Measurements from ENCODE around the gene ACE. TPM values are rescaled to one million over a fixed set of nuclear protein-coding genes. Genes with fewer than 3 reads are reported as not detected.

ACE gene
- total RNA-seq, 1 experiment from 2014 or later = 9.1 TPM

- Histone ChIP-seq H3K36me3 (ENCODE audit: low read depth, low read length) (peaks cover 8% of the 10 kb centered on the region), H4K20me1 (ENCODE audit: low read length) (no peaks in the 10 kb centered on the region), H3K9ac (ENCODE audit: low read length) (no peak overlapping the region), H3K4me2 (ENCODE audit: low read length) (no peak overlapping the region), H3K27me3 (ENCODE audit: low read length) (no peaks in the 10 kb centered on the region), H3K9me2 (replicated peaks; ENCODE audit: low read length) (no peaks in the 10 kb centered on the region), H3K4me3 (ENCODE audit: low read length) (no peak overlapping the region), H2AFZ (ENCODE audit: low read length) (no peak overlapping the region), H3K9me3 (ENCODE audit: low read length) (no peaks in the 10 kb centered on the region), H3K4me1 (ENCODE audit: insufficient read depth, low read length) (peaks cover 62% of the 10 kb centered on the region), H3K79me2 (ENCODE audit: low read length) (peaks cover 5% of the 10 kb centered on the region; the same call in 1 of the 2 replicates), H3K27ac (ENCODE audit: low read length) (no peak overlapping the region), H3F3A (ENCODE audit: low read length, unreplicated experiment) (peaks cover 14% of the 10 kb centered on the region)
- no peak for DNase-seq
- no TSS peak for BruUV-seq (replicated peaks)
- ATAC-seq = no peak
- ChIA-PET CTCF (no interaction called here), POLR2A (ENCODE audit: unreplicated experiment) (no interaction called here)
- no peak for TF ChIP-seq CTCF (conservative IDR thresholded peaks at IDR 0.05; ENCODE audit: low read depth, low read length)
- TF ChIP-seq EZH2phosphoT487 (IDR thresholded peaks at IDR 0.05; ENCODE audit: borderline replicate concordance, low read length) = no peak
- TF ChIP-seq EZH2 (IDR thresholded peaks at IDR 0.05; ENCODE audit: low read length, unreplicated experiment) = no peak
- intact Hi-C loops (cut with micrococcal nuclease) = loop anchor here (10.0 kb wide), 1 partner anchor 345 kb away; the partner anchor contains the start of genes CCDC47 and DDX42
These were observed 46.6 kb upstream of the ACE start for GRCh38 chr17:63430223-63430622.

- Histone ChIP-seq H3K27me3 (ENCODE audit: low read length) (no peaks in the 10 kb centered on the region), H3F3A (ENCODE audit: low read length, unreplicated experiment) (peaks cover 14% of the 10 kb centered on the region), H3K4me3 (ENCODE audit: low read length) (peak overlapping the region; percentile 17; the same call in 1 of the 2 replicates), H3K9ac (ENCODE audit: low read length) (peak overlapping the region; percentile 79), H3K9me2 (replicated peaks; ENCODE audit: low read length) (no peaks in the 10 kb centered on the region), H2AFZ (ENCODE audit: low read length) (no peak overlapping the region), H3K4me1 (ENCODE audit: insufficient read depth, low read length) (peaks cover 76% of the 10 kb centered on the region), H3K79me2 (ENCODE audit: low read length) (peaks cover 8% of the 10 kb centered on the region), H3K36me3 (ENCODE audit: low read depth, low read length) (peaks cover 8% of the 10 kb centered on the region), H3K27ac (ENCODE audit: low read length) (peak overlapping the region; percentile 97), H4K20me1 (ENCODE audit: low read length) (no peaks in the 10 kb centered on the region), H3K4me2 (ENCODE audit: low read length) (peak overlapping the region; percentile 74), H3K9me3 (ENCODE audit: low read length) (no peaks in the 10 kb centered on the region)
- no peak for ATAC-seq
- intact Hi-C loops (cut with micrococcal nuclease) = loop anchor here (10.0 kb wide), 1 partner anchor 343 kb away; the partner anchor contains the start of genes CCDC47 and DDX42
- POLR2A ChIA-PET (ENCODE audit: unreplicated experiment) = interaction anchor here (0.6 to 1.4 kb wide), 3 partner anchors 13 to 190 kb away, joined by 5 to 20 read pairs (median 10); partner anchors contain the start of gene MAP3K3
- CTCF ChIA-PET = interaction anchor here (0.6 to 1.4 kb wide), 3 partner anchors 14 to 180 kb away, joined by 3 to 8 read pairs (median 5); no protein-coding TSS in a partner anchor
- no TSS peak for BruUV-seq (replicated peaks)
- TF ChIP-seq EZH2 (IDR thresholded peaks at IDR 0.05; ENCODE audit: low read length, unreplicated experiment) = no peak
- TF ChIP-seq EZH2phosphoT487 (IDR thresholded peaks at IDR 0.05; ENCODE audit: borderline replicate concordance, low read length) = no peak
- no peak for TF ChIP-seq CTCF (conservative IDR thresholded peaks at IDR 0.05; ENCODE audit: low read depth, low read length)
- no peak for DNase-seq
These were observed 45.3 kb upstream of the ACE start for GRCh38 chr17:63431618-63431938.

Measured in PC-3 (cell line).